Measurements from ENCODE around the gene CAMLG. TPM values are rescaled to one million over a fixed set of nuclear protein-coding genes. Genes with fewer than 3 reads are reported as not detected.
A peak's percentile ranks its signal among the peaks of the same experiment; 100 is the strongest.

CAMLG gene
- total RNA-seq, 1 donor from 2014 or later = 23.9 TPM

GRCh38 chr5:134736173-134736812 lies 2.1 kb upstream of the CAMLG start:
- no peak for DNase-seq
- ATAC-seq (ENCODE audit: low read depth) = no peak
- ChIA-PET POLR2A (interaction anchor here (0.6 to 5.4 kb wide), 5 partner anchors 23 to 1689 kb away, joined by 3 to 55 read pairs (median 6); partner anchors contain the start of genes DDX46, PCBD2 and UBE2B), CTCF (interaction anchor here (0.8 to 1.3 kb wide), 5 partner anchors 22 to 432 kb away, joined by 3 to 4 read pairs (median 3); partner anchors contain the start of genes DDX46 and PCBD2)
- peaks cover 10% of the 10 kb centered on the region for H3K36me3 Mint-ChIP-seq (ENCODE audit: low read depth)
- H3K4me3 Mint-ChIP-seq = no peak overlapping the region
- peak overlapping the region; percentile 68 for H3K27ac Mint-ChIP-seq
- no peaks in the 10 kb centered on the region for H3K27me3 Mint-ChIP-seq
- TF ChIP-seq CTCF (IDR thresholded peaks at IDR 0.05) = no peak
- intact Hi-C loops (cut with micrococcal nuclease) = loop anchor here (2.0 to 10.0 kb wide), 4 partner anchors 209 to 731 kb away; partner anchors contain the start of genes JADE2 and VDAC1
- H3K9me3 Mint-ChIP-seq = no peaks in the 10 kb centered on the region
- H3K4me1 Mint-ChIP-seq = peaks cover 33% of the 10 kb centered on the region

GRCh38 chr5:134738963-134739661 lies 764 bp downstream of the CAMLG start:
- Mint-ChIP-seq H3K36me3 (ENCODE audit: low read depth) (peaks cover 16% of the 10 kb centered on the region), H3K9me3 (no peaks in the 10 kb centered on the region), H3K4me1 (peaks cover 33% of the 10 kb centered on the region), H3K27me3 (no peaks in the 10 kb centered on the region), H3K4me3 (peak overlapping the region; percentile 86), H3K27ac (peak overlapping the region; percentile 93)
- ChIA-PET CTCF (interaction anchor here (0.6 to 2.5 kb wide), 12 partner anchors 19 to 451 kb away, joined by 3 to 17 read pairs (median 4); partner anchors contain the start of genes C5orf24, DDX46 and PCBD2), POLR2A (interaction anchor here (0.6 to 5.4 kb wide), 11 partner anchors 10 to 1819 kb away, joined by 3 to 55 read pairs (median 6); partner anchors contain the start of genes AFF4, C5orf24, CDKN2AIPNL and DDX46)
- TF ChIP-seq CTCF (IDR thresholded peaks at IDR 0.05) = no peak
- DNase-seq (peak; percentile 20), ATAC-seq (ENCODE audit: low read depth) (peak; percentile 7)
- intact Hi-C loops (cut with micrococcal nuclease) = loop anchor here (1.0 to 10.0 kb wide), 13 partner anchors 19 to 734 kb away; partner anchors contain the start of genes C5orf24, DDX46, JADE2 and PCBD2

GRCh38 chr5:134741052-134741451 lies 2.7 kb downstream of the CAMLG start:
- CTCF ChIA-PET = interaction anchor here (2.3 kb wide), 1 partner anchor 17 kb away, joined by 7 read pairs; the partner anchor contains the start of gene DDX46
- POLR2A ChIA-PET = interaction anchor here (0.9 kb wide), 1 partner anchor 17 kb away, joined by 3 read pairs; the partner anchor contains the start of gene DDX46
- ATAC-seq (ENCODE audit: low read depth) = no peak
- DNase-seq = no peak
- intact Hi-C loops (cut with micrococcal nuclease) = no loop called here
- Mint-ChIP-seq H3K27ac (no peak overlapping the region), H3K9me3 (no peaks in the 10 kb centered on the region), H3K36me3 (ENCODE audit: low read depth) (peaks cover 20% of the 10 kb centered on the region), H3K27me3 (no peaks in the 10 kb centered on the region), H3K4me3 (no peak overlapping the region), H3K4me1 (peaks cover 31% of the 10 kb centered on the region)
- TF ChIP-seq CTCF (IDR thresholded peaks at IDR 0.05) = no peak

- no peak for TF ChIP-seq CTCF (IDR thresholded peaks at IDR 0.05)
- no peak overlapping the region for H3K27ac Mint-ChIP-seq
- no peak overlapping the region for H3K4me3 Mint-ChIP-seq
Observed at GRCh38 chr5:134742134-134742533, 3.8 kb downstream of the CAMLG start.

More at GRCh38 chr5:134742134-134742533, 3.8 kb downstream of the CAMLG start:
- ChIA-PET CTCF (interaction anchor here (0.8 kb wide), 1 partner anchor 17 kb away, joined by 3 read pairs; the partner anchor contains the start of gene DDX46), POLR2A (no interaction called here)
- no peak for ATAC-seq (ENCODE audit: low read depth)
- no peak for DNase-seq
- Mint-ChIP-seq H3K4me1 (peaks cover 24% of the 10 kb centered on the region), H3K36me3 (ENCODE audit: low read depth) (peaks cover 20% of the 10 kb centered on the region), H3K9me3 (no peaks in the 10 kb centered on the region), H3K27me3 (no peaks in the 10 kb centered on the region)
- intact Hi-C loops (cut with micrococcal nuclease) = no loop called here

Data from activated B cell treated with CpG ODN at 0.5 μM for 24 hours (primary cell).